ENCODE data around the gene TMEM247. TPM values are rescaled to one million over a fixed set of nuclear protein-coding genes. Genes with fewer than 3 reads are reported as not detected.

TMEM247 gene
- total and polyA plus RNA-seq, 2 of the 8 experiments (the other 6 are each of a cell fraction or from before 2014, with no cell fraction given): not detected

GRCh38 chr2:46431481-46432235 is 47.7 kb upstream of the TMEM247 start (continued):
- TF ChIP-seq, protein P1, sequence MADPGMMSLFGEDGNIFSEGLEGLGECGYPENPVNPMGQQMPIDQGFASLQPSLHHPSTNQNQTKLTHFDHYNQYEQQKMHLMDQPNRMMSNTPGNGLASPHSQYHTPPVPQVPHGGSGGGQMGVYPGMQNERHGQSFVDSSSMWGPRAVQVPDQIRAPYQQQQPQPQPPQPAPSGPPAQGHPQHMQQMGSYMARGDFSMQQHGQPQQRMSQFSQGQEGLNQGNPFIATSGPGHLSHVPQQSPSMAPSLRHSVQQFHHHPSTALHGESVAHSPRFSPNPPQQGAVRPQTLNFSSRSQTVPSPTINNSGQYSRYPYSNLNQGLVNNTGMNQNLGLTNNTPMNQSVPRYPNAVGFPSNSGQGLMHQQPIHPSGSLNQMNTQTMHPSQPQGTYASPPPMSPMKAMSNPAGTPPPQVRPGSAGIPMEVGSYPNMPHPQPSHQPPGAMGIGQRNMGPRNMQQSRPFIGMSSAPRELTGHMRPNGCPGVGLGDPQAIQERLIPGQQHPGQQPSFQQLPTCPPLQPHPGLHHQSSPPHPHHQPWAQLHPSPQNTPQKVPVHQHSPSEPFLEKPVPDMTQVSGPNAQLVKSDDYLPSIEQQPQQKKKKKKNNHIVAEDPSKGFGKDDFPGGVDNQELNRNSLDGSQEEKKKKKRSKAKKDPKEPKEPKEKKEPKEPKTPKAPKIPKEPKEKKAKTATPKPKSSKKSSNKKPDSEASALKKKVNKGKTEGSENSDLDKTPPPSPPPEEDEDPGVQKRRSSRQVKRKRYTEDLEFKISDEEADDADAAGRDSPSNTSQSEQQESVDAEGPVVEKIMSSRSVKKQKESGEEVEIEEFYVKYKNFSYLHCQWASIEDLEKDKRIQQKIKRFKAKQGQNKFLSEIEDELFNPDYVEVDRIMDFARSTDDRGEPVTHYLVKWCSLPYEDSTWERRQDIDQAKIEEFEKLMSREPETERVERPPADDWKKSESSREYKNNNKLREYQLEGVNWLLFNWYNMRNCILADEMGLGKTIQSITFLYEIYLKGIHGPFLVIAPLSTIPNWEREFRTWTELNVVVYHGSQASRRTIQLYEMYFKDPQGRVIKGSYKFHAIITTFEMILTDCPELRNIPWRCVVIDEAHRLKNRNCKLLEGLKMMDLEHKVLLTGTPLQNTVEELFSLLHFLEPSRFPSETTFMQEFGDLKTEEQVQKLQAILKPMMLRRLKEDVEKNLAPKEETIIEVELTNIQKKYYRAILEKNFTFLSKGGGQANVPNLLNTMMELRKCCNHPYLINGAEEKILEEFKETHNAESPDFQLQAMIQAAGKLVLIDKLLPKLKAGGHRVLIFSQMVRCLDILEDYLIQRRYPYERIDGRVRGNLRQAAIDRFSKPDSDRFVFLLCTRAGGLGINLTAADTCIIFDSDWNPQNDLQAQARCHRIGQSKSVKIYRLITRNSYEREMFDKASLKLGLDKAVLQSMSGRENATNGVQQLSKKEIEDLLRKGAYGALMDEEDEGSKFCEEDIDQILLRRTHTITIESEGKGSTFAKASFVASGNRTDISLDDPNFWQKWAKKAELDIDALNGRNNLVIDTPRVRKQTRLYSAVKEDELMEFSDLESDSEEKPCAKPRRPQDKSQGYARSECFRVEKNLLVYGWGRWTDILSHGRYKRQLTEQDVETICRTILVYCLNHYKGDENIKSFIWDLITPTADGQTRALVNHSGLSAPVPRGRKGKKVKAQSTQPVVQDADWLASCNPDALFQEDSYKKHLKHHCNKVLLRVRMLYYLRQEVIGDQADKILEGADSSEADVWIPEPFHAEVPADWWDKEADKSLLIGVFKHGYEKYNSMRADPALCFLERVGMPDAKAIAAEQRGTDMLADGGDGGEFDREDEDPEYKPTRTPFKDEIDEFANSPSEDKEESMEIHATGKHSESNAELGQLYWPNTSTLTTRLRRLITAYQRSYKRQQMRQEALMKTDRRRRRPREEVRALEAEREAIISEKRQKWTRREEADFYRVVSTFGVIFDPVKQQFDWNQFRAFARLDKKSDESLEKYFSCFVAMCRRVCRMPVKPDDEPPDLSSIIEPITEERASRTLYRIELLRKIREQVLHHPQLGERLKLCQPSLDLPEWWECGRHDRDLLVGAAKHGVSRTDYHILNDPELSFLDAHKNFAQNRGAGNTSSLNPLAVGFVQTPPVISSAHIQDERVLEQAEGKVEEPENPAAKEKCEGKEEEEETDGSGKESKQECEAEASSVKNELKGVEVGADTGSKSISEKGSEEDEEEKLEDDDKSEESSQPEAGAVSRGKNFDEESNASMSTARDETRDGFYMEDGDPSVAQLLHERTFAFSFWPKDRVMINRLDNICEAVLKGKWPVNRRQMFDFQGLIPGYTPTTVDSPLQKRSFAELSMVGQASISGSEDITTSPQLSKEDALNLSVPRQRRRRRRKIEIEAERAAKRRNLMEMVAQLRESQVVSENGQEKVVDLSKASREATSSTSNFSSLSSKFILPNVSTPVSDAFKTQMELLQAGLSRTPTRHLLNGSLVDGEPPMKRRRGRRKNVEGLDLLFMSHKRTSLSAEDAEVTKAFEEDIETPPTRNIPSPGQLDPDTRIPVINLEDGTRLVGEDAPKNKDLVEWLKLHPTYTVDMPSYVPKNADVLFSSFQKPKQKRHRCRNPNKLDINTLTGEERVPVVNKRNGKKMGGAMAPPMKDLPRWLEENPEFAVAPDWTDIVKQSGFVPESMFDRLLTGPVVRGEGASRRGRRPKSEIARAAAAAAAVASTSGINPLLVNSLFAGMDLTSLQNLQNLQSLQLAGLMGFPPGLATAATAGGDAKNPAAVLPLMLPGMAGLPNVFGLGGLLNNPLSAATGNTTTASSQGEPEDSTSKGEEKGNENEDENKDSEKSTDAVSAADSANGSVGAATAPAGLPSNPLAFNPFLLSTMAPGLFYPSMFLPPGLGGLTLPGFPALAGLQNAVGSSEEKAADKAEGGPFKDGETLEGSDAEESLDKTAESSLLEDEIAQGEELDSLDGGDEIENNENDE (IDR thresholded peaks at IDR 0.05; ENCODE audit: insufficient replicate concordance, low read length): no peak

Data from H1 (cell line).